ENCODE results near the gene SPDYE4. TPM values are rescaled to one million over a fixed set of nuclear protein-coding genes. Genes with fewer than 3 reads are reported as not detected.

SPDYE4 gene
- total RNA-seq, 1 experiment from 2014 or later, result not detected

DNA sequence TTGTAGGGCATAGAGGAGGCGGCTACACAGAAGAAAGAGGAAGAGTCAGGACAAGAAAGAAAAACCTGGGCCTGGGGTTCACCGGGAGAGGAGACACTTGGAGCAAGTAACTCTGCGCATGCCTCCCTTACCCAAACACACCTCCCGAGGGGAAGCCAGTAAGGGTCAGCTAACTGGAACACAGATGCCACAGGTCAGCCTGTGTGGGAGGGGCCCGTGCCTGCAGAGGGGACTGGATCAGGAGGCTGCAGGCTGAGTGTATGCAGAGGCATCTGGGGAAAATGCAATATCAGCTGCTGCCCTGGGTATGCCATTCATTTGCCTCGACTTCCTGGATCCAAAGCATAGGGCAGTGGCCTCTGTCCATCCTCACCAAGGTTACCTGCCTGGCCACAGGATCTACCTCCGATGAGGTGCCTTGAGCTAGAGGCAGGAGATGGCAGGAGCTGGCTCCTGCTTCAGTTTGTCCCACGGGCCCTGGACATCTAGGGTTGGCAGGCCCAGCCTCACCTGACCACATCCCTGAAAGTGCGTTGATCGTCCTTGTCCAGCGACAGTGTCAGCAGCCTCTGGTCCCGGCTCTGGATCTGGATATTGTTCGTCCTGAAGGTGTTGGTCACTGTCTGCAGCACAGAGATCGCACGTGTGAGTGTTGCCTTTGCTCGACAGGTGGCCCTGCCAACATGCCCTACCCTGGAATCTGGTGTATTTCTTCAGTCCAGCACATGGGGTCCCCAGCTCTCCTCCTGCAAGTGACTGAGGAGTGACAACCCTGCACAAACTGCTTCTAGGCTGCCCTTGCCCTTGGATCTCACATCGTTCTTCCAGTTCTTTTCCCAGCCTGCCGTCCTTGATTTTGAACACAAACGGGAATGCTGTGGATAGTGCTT lies 45.4 kb upstream of the SPDYE4 start:
- TF ChIP-seq REST (IDR thresholded peaks at IDR 0.05; ENCODE audit: insufficient read depth in 1 of 2, low read depth in 2 of 2, low read length in 1 of 2), result no peak
- in situ Hi-C loops (cut with HindIII; ENCODE audit: low pct_unique_long_range_greater_than_20kb, low sequenced_read_pairs) (no loop called here), intact Hi-C loops (cut with micrococcal nuclease; ENCODE audit: unreplicated experiment) (no loop called here)
- no peak for DNase-seq (ENCODE audit: low read depth, low spot score)
- H3K36me3 ChIP-seq (ENCODE audit: control insufficient read depth, insufficient read depth, low read length), result no peaks in the 10 kb centered on the region
- no peaks in the 10 kb centered on the region for H3K27me3 ChIP-seq (ENCODE audit: control insufficient read depth, insufficient read depth, low read length)
- no peak for ATAC-seq
- H3K9me3 ChIP-seq (ENCODE audit: control insufficient read depth, insufficient read depth, low read depth, low read length), result no peaks in the 10 kb centered on the region
- no peak overlapping the region for H3K27ac ChIP-seq (ENCODE audit: low read length)
- ChIA-PET POLR2A (no interaction called here), CTCF (no interaction called here)
- H3K4me3 ChIP-seq (ENCODE audit: low read depth in 2 of 2, low read length in 2 of 2), result no peak overlapping the region
- no peaks in the 10 kb centered on the region for H3K4me1 ChIP-seq (ENCODE audit: control insufficient read depth, insufficient read depth, low read length)
- BruUV-seq (replicated peaks), result no TSS peak

DNA sequence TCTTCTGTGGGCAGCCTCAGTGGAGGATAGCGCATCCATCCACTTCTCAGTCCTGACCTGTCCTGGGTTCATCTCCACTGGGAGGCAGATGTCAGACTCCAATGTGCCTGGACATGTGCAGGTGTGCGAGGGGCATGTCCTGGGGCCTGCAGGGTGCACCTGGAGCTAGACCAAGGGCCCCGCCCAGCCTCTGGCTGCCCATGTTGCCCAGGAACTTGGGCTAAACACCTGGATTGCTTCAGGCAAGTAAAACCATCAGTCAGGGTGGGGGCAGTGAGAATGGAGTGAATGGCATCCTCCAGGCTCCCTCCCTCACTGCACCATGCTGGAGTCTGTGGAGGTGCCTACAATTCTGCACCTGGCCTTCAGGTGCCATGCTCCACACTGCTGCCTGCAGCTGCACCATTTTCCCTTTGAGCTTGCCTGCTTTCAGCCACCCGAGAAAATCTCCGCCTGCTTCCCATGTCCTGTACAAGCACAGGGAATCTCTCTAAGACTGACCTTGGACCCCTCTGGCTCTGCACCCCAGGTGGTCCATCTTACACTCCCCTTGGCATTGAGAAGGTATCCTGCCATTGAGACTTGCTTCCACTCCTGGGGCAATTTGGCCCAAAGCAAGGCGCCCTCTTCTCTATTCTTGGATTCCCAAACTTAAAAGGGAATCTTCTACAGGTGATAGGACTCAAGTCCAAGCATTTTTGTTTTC lies 42.9 kb upstream of the SPDYE4 start:
- POLR2A ChIA-PET, result no interaction called here
- no peaks in the 10 kb centered on the region for H3K4me1 ChIP-seq (ENCODE audit: control insufficient read depth, insufficient read depth, low read length)
- no peak for TF ChIP-seq TCF7L2 (IDR thresholded peaks at IDR 0.05; ENCODE audit: low read depth, low read length)
- no peak for TF ChIP-seq REST (IDR thresholded peaks at IDR 0.05; ENCODE audit: insufficient read depth in 1 of 2, low read depth in 2 of 2, low read length in 1 of 2)
- TF ChIP-seq POLR2AphosphoS5 (IDR thresholded peaks at IDR 0.05; ENCODE audit: low read depth, low read length), result no peak
- no peak for DNase-seq (ENCODE audit: low read depth, low spot score)
- no peak for ATAC-seq
- intact Hi-C loops (cut with micrococcal nuclease; ENCODE audit: unreplicated experiment) (no loop called here), in situ Hi-C loops (cut with HindIII; ENCODE audit: low pct_unique_long_range_greater_than_20kb, low sequenced_read_pairs) (no loop called here)
- no peak overlapping the region for H3K27ac ChIP-seq (ENCODE audit: low read length)
- CTCF ChIA-PET, result no interaction called here
- H3K4me3 ChIP-seq (ENCODE audit: low read depth in 2 of 2, low read length in 2 of 2), result no peak overlapping the region
- no TSS peak for BruUV-seq (replicated peaks)
- no peaks in the 10 kb centered on the region for H3K36me3 ChIP-seq (ENCODE audit: control insufficient read depth, insufficient read depth, low read length)
- no peaks in the 10 kb centered on the region for H3K9me3 ChIP-seq (ENCODE audit: control insufficient read depth, insufficient read depth, low read depth, low read length)
- H3K27me3 ChIP-seq (ENCODE audit: control insufficient read depth, insufficient read depth, low read length), result no peaks in the 10 kb centered on the region
